ENCODE data around the gene ATP2A3. TPM values are rescaled to one million over a fixed set of nuclear protein-coding genes. Genes with fewer than 3 reads are reported as not detected.

Gene ATP2A3
- total RNA-seq, 4 donors from 2014 or later, result 142 to 300 (median 208) TPM

DNA sequence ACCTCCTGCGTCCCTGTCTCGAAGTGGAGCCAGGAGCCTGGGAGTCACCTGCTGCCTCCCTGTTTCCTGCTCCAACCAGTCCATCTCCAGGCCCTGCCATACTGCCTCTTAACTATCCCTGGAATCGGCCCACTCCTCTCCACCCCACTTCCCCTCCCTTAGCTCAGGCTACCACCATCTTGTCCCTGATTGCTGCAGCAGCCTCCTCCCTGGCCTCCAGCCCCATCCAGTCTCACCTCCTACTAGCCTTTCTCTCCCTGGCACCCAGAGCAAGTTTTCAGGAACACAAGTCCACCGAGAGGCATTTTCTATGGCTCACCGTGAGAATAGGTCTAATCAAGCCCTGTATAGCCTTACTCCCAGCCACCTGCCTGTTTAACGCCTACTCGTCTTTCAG lies 70.5 kb downstream of the ATP2A3 start:
- H3K27ac ChIP-seq, result peak overlapping the region; percentile 86 to 93 (median 90)
- in situ Hi-C loops (cut with MboI; ENCODE audit: low pct_ligation_motif_present in 1 of 4, low pct_unique_long_range_greater_than_20kb in 1 of 4, low sequenced_read_pairs in 3 of 4), result no loop called here
- TF ChIP-seq POLR2AphosphoS5 (IDR thresholded peaks at IDR 0.05) (no peak), EP300 (IDR thresholded peaks at IDR 0.05; ENCODE audit: low read depth) (no peak), POLR2A (IDR thresholded peaks at IDR 0.05) (no peak)
- TF ChIP-seq, protein P1, sequence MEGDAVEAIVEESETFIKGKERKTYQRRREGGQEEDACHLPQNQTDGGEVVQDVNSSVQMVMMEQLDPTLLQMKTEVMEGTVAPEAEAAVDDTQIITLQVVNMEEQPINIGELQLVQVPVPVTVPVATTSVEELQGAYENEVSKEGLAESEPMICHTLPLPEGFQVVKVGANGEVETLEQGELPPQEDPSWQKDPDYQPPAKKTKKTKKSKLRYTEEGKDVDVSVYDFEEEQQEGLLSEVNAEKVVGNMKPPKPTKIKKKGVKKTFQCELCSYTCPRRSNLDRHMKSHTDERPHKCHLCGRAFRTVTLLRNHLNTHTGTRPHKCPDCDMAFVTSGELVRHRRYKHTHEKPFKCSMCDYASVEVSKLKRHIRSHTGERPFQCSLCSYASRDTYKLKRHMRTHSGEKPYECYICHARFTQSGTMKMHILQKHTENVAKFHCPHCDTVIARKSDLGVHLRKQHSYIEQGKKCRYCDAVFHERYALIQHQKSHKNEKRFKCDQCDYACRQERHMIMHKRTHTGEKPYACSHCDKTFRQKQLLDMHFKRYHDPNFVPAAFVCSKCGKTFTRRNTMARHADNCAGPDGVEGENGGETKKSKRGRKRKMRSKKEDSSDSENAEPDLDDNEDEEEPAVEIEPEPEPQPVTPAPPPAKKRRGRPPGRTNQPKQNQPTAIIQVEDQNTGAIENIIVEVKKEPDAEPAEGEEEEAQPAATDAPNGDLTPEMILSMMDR (IDR thresholded peaks at IDR 0.05), result no peak
- 60% methylated on average over 7 of the region's 7 CpGs; no CpG with 5 or more reads in 1 of the 2 donors for WGBS, 2 donors (ENCODE audit: low coverage in 1 of 2)
- no peaks in the 10 kb centered on the region for H3K36me3 ChIP-seq
- H3K4me1 ChIP-seq, result peaks cover 40 to 66% (median 60%) of the 10 kb centered on the region in 4 donors
- DNase-seq, result no peak
- peak overlapping the region in 2 of 4 donors; percentile 62 to 67 for H3K4me3 ChIP-seq
- intact Hi-C loops (cut with DNase I; ENCODE audit: low total_unique reads), result no loop called here
- no peaks in the 10 kb centered on the region for H3K9me3 ChIP-seq
- no peaks in the 10 kb centered on the region for H3K27me3 ChIP-seq

DNA sequence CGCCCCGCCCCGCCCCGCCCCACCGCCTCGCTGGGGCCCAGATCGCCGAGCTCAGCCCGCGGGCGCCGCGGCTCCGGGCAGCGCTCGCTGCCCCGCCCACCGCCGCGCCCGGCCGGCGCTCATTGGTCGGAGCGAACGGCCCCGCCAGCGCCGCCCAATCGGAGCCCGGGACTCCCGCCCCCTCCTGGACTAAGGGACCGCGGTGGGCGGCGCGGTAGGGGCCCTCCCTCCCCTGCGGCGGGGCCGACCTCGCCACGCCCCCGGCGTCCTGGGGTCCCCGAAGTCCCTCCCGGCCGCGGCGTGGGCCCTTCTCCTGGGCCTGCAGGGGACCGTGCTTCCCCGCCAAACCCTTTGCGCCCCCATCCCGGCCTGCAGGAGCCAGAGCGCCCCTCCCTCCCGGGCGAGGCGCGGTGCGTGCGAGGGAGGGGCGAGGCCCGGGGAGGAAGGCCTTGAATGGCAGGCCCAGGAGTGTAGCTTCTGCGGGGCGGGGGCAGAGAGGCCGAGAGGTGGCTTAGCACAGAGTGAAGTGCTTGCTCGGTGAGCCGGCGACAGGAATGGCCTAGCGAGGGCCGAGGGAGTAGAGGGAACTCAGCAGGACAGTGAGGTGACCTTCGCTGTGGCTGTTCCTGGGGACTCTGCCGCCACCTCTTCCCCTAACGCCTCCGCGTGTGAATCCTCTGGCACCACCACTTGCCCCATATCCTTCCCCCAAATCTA lies 71.1 kb downstream of the ATP2A3 start, which contains the start of gene CAMKK1:
CAMKK1 (minus strand) TSS at position 51 of the 717 bp plus-strand sequence. CDS start 7,366 bp downstream, outside the sequence.
- peak; percentile 94 for DNase-seq
- in situ Hi-C loops (cut with MboI; ENCODE audit: low pct_ligation_motif_present in 1 of 4, low pct_unique_long_range_greater_than_20kb in 1 of 4, low sequenced_read_pairs in 3 of 4), result no loop called here
- no peaks in the 10 kb centered on the region for H3K27me3 ChIP-seq
- peak within 1 kb of the TSS; percentile 54 to 67 (median 60) for H3K4me3 ChIP-seq
- intact Hi-C loops (cut with DNase I; ENCODE audit: low total_unique reads), result no loop called here
- no peaks in the 10 kb centered on the region for H3K9me3 ChIP-seq
- peak within 1 kb of the TSS; percentile 86 to 93 (median 90) for H3K27ac ChIP-seq
- no peaks in the 10 kb centered on the region for H3K36me3 ChIP-seq
- H3K4me1 ChIP-seq, result peaks cover 43 to 72% (median 66%) of the 10 kb centered on the region in 4 donors
- WGBS, 2 donors (ENCODE audit: low coverage in 1 of 2), result 6% methylated on average over 45 of the region's 75 CpGs; no CpG with 5 or more reads in 1 of the 2 donors
- TF ChIP-seq POLR2AphosphoS5 (IDR thresholded peaks at IDR 0.05) (peak; percentile 32 to 48 (median 41)), POLR2A (IDR thresholded peaks at IDR 0.05) (peak; percentile 28)
- TF ChIP-seq, protein P1 (IDR thresholded peaks at IDR 0.05), result no peak

DNA sequence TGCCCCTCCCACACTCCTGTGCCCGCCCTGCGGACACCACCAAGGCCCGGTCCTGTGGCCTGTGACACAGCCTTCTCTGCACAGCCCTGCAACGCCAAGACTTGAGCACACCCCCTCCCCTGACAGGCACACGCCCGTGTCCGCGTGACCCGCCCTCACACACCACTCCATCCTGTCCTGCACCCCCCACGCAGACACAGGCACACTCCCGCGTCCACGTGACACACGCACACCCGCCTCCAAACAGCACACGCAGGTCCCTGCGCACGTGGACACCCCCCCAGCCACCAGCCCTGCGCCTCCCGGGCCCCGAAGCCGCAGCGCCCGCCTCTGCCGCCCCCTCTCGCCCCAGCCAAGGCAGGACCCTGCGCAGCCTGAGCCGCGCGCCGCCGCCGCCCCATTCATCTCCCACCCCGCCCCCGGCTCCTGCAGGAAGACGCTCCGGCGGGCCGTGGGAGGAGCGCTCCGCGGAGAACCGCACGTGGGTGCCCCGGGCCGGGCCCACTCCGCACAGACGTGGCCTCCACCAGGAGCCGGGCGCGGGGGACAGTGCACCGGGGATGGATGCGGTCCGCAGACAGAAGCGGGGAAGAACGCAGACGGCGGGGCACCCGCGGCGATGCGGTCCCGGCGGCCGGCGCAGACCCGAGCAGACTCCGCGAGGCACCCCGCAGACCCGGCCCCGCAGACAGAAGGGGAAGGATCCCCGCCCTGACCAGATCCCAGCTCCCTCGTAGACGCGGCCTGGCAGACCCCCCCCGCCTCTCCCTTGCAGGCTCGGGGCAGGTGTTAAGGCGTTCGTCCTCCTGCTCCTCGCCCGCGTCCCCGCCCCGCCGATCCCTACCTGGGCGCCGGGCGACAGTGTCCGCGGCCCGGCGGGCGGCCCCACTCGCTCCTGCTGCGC lies 71.9 kb downstream of the ATP2A3 start:
- peak overlapping the region; percentile 53 to 67 (median 58) for H3K4me3 ChIP-seq
- peak overlapping the region; percentile 86 to 93 (median 90) for H3K27ac ChIP-seq
- peaks cover 51 to 80% (median 74%) of the 10 kb centered on the region in 4 donors for H3K4me1 ChIP-seq
- H3K9me3 ChIP-seq, result no peaks in the 10 kb centered on the region
- peak; percentile 83 for DNase-seq
- TF ChIP-seq EP300 (IDR thresholded peaks at IDR 0.05; ENCODE audit: low read depth) (no peak), POLR2A (IDR thresholded peaks at IDR 0.05) (no peak), POLR2AphosphoS5 (IDR thresholded peaks at IDR 0.05) (peak in 2 of 3 donors; percentile 19 to 53)
- TF ChIP-seq, protein P1 (IDR thresholded peaks at IDR 0.05), result no peak
- H3K36me3 ChIP-seq, result no peaks in the 10 kb centered on the region
- WGBS, 2 donors (ENCODE audit: low coverage in 1 of 2), result 1% methylated on average over 50 of the region's 96 CpGs; no CpG with 5 or more reads in 1 of the 2 donors
- in situ Hi-C loops (cut with MboI; ENCODE audit: low pct_ligation_motif_present in 1 of 4, low pct_unique_long_range_greater_than_20kb in 1 of 4, low sequenced_read_pairs in 3 of 4), result no loop called here
- intact Hi-C loops (cut with DNase I; ENCODE audit: low total_unique reads), result no loop called here
- H3K27me3 ChIP-seq, result no peaks in the 10 kb centered on the region

DNA sequence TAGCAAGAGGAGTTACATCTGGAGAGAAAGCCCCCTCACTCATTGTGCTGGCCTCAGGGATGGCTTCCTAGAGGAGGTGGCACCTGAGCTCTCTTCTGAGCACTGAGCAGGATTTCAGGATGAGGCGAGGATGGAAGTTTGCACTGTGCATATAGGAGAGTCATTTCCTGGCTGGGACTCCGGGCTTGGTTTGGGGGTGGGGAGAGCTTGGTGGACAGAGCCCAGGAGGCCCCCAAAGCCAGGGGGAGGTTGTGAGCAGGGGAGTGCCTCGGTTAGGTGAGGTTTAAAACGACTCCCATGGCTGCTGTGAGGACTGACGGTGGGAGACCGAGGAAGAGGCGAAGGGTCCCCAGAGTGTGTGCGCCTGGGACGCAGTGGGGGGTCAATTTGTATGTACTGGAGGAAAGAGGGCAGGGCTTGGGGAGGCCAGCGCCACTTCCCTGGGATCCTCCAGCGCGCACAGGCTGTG lies 72.6 kb downstream of the ATP2A3 start:
- no peak for TF ChIP-seq EP300 (IDR thresholded peaks at IDR 0.05; ENCODE audit: low read depth)
- no peak for TF ChIP-seq POLR2A (IDR thresholded peaks at IDR 0.05)
- TF ChIP-seq, protein P1 (IDR thresholded peaks at IDR 0.05), result no peak
- no peak for TF ChIP-seq POLR2AphosphoS5 (IDR thresholded peaks at IDR 0.05)
- H3K9me3 ChIP-seq, result no peaks in the 10 kb centered on the region
- peak overlapping the region in 3 of 4 donors; percentile 54 to 67 (median 62) for H3K4me3 ChIP-seq
- in situ Hi-C loops (cut with MboI; ENCODE audit: low pct_ligation_motif_present in 1 of 4, low pct_unique_long_range_greater_than_20kb in 1 of 4, low sequenced_read_pairs in 3 of 4) (no loop called here), intact Hi-C loops (cut with DNase I; ENCODE audit: low total_unique reads) (no loop called here)
- no peak for DNase-seq
- H3K27ac ChIP-seq, result peak overlapping the region; percentile 86 to 93 (median 90)
- H3K4me1 ChIP-seq, result peaks cover 52 to 87% (median 80%) of the 10 kb centered on the region in 4 donors
- no peaks in the 10 kb centered on the region for H3K27me3 ChIP-seq
- WGBS, 2 donors (ENCODE audit: low coverage in 1 of 2), result 31 to 50% methylated on average over 2 to 12 of the region's 12 CpGs
- no peaks in the 10 kb centered on the region for H3K36me3 ChIP-seq

All from transverse colon (tissue), 4 donors.